Esophagus muscularis mucosa (tissue), 4 donors: Measurements from ENCODE around the gene SLCO2A1.

Source experiments
- EP300 ChIP-seq: sonication (generic); formaldehyde crosslinking; IDR thresholded peaks from one replicate; pipeline ENCODE4 v1.6.1; 2017; ENCODE audit warnings: antibody characterized with exemption
- POLR2A ChIP-seq: fragments of 450-650 bp; IDR thresholded peaks from one replicate; pipeline ENCODE4 v1.6.1; 2017; ENCODE audit warnings: antibody characterized with exemption, moderate library complexity, mild to moderate bottlenecking, low read depth
- POLR2AphosphoS5 ChIP-seq, 2 donors: sonication (generic); formaldehyde crosslinking; IDR thresholded peaks; one replicate each; pipeline ENCODE4 v1.6.1; 2017; ENCODE audit warnings: antibody characterized with exemption in 2 of 2
- TF ChIP-seq, protein P1 (sequence below), 3 experiments: fragments of 200-600 bp in 2 of 3; fragments of 450-650 bp in 1 of 3; sonication (generic) in 2 of 3; IDR thresholded peaks; one replicate each; pipeline ENCODE4 v1.5.1; 2017 to 2019; ENCODE audit warnings: antibody characterized with exemption in 3 of 3, mild to moderate bottlenecking in 2 of 3, moderate library complexity in 1 of 3

DNA sequence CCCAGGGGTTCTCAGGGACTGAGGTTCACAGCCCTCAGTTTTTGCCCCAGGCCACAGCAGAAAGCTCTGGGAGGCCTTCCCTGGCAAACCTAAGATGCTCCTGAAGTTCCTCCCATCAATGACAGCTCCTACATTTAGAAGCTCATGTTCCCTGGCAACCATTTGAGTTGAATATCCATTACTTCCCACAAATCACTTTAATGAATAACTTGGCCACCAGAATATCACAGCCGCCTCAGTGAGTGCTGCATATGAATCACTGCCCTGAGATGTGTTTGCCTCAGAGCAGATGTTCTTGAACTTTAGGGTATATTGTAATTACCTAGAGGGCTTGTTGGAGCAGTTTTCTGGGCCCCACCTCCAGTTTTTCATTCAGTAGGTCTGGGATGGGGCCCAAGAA lies 27.4 kb downstream of the SLCO2A1 start:
- TF ChIP-seq, protein P1, sequence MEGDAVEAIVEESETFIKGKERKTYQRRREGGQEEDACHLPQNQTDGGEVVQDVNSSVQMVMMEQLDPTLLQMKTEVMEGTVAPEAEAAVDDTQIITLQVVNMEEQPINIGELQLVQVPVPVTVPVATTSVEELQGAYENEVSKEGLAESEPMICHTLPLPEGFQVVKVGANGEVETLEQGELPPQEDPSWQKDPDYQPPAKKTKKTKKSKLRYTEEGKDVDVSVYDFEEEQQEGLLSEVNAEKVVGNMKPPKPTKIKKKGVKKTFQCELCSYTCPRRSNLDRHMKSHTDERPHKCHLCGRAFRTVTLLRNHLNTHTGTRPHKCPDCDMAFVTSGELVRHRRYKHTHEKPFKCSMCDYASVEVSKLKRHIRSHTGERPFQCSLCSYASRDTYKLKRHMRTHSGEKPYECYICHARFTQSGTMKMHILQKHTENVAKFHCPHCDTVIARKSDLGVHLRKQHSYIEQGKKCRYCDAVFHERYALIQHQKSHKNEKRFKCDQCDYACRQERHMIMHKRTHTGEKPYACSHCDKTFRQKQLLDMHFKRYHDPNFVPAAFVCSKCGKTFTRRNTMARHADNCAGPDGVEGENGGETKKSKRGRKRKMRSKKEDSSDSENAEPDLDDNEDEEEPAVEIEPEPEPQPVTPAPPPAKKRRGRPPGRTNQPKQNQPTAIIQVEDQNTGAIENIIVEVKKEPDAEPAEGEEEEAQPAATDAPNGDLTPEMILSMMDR (IDR thresholded peaks at IDR 0.05): no peak
- no peak for TF ChIP-seq POLR2A
- no peak for TF ChIP-seq EP300
- no peak for TF ChIP-seq POLR2AphosphoS5 (IDR thresholded peaks at IDR 0.05)
